HepG2 (cell line): ENCODE measurements around the gene ZNF416. TPM values are rescaled to one million over a fixed set of nuclear protein-coding genes. Genes with fewer than 3 reads are reported as not detected.

Experiments used
- ARID2 ChIP-seq: sonication (generic); formaldehyde crosslinking; IDR thresholded peaks from 2 replicates; pipeline ENCODE4 v1.8.1; 2022; ENCODE audit warnings: mild to moderate bottlenecking, missing genetic modification reagents, borderline replicate concordance
- CBX2 ChIP-seq, 2 experiments: fragments of 200-600 bp in 1 of 2; sonication (generic); formaldehyde crosslinking in 1 of 2; IDR thresholded peaks; 2 replicates each; pipeline versions ENCODE4 v1.7.0 to v1.8.1; 2018 to 2022; ENCODE audit warnings: low read depth in 2 of 2, low read length in 1 of 2, mild to moderate bottlenecking in 1 of 2, missing genetic modification reagents in 1 of 2
- KLF11 ChIP-seq: IDR thresholded peaks from 2 replicates; pipeline ENCODE4 v1.6.1; 2016; ENCODE audit warnings: missing compliant biosample characterization
- ONECUT2 ChIP-seq: sonication (generic); formaldehyde crosslinking; IDR thresholded peaks from 2 replicates; pipeline ENCODE4 v1.4.0; 2020; ENCODE audit warnings: missing genetic modification reagents
- RARG ChIP-seq: sonication (generic); formaldehyde crosslinking; IDR thresholded peaks from 2 replicates; pipeline ENCODE4 v1.4.0; 2020; ENCODE audit warnings: low read depth, mild to moderate bottlenecking, missing genetic modification reagents
- SKI ChIP-seq: fragments of 450-650 bp; IDR thresholded peaks from one replicate; pipeline ENCODE4 v1.6.1; 2018; ENCODE audit warnings: mild to moderate bottlenecking; ENCODE audit not compliant: partially characterized antibody
- SMAD1 ChIP-seq: sonication (generic); formaldehyde crosslinking; IDR thresholded peaks from 2 replicates; pipeline ENCODE4 v1.4.0; 2020; ENCODE audit warnings: missing genetic modification reagents, low read depth, mild to moderate bottlenecking, borderline replicate concordance
- SYNCRIP ChIP-seq: fragments of 200-400 bp; formaldehyde crosslinking; IDR thresholded peaks from 2 replicates; pipeline ENCODE4 v1.6.1; 2018; ENCODE audit warnings: mild to moderate bottlenecking, low read depth, low read length; ENCODE audit not compliant: insufficient read depth
- YEATS2 ChIP-seq: sonication (generic); formaldehyde crosslinking; IDR thresholded peaks from 2 replicates; pipeline ENCODE4 v1.4.0; 2020; ENCODE audit warnings: missing genetic modification reagents, borderline replicate concordance
- ZEB1 ChIP-seq: IDR thresholded peaks from 2 replicates; pipeline ENCODE4 v1.6.1; 2012; ENCODE audit warnings: mild to moderate bottlenecking, low read depth, inconsistent platforms; ENCODE audit not compliant: insufficient replicate concordance
- ZKSCAN8 ChIP-seq: IDR thresholded peaks from 2 replicates; pipeline ENCODE4 v1.6.1; 2016; ENCODE audit warnings: borderline replicate concordance, missing genetic modification reagents, missing compliant biosample characterization
- ZNF180 ChIP-seq: sonication (generic); formaldehyde crosslinking; IDR thresholded peaks from 2 replicates; pipeline ENCODE4 v1.4.0; 2020; ENCODE audit warnings: low read depth, missing genetic modification reagents, borderline replicate concordance
- ZNF782 ChIP-seq: sonication (generic); formaldehyde crosslinking; IDR thresholded peaks from 2 replicates; pipeline ENCODE4 v1.4.0; 2020; ENCODE audit warnings: missing genetic modification reagents, mild to moderate bottlenecking, borderline replicate concordance
- polyA plus RNA-seq, 8 experiments: library from polyadenylated mRNA; depleted of rRNA in 3 of 8; stranded (reverse) in 7 of 8; unstranded in 1 of 8; fragments of >200 nt; fragmentation: Illumina TruSeq in 4 of 8; extraction: Trizol in 4 of 8; gene quantifications; 2 replicates each; pipeline versions ENCODE4 v1.2.1 to v1.2.3, GENCODE V29; 2011 to 2016; ENCODE audit warnings: low read depth in 4 of 8, missing spikeins in 1 of 8, mixed read lengths in 1 of 8; ENCODE audit not compliant: insufficient read depth in 1 of 8
- total RNA-seq, 5 experiments: library from RNA; depleted of rRNA; stranded (reverse); fragments of >200 nt; fragmentation: Illumina TruSeq; extraction: Trizol; gene quantifications; 2 replicates each; pipeline ENCODE4 v1.2.3, GENCODE V29; 2016; ENCODE audit warnings: low read depth in 1 of 5
- TF ChIP-seq, protein P1 (sequence below): sonication (generic); formaldehyde crosslinking; IDR thresholded peaks from 2 replicates; pipeline ENCODE4 v1.8.1; 2023; ENCODE audit warnings: mild to moderate bottlenecking, inconsistent platforms, moderate library complexity, missing genetic modification reagents, borderline replicate concordance
- TF ChIP-seq, protein P2 (sequence below): sonication (generic); formaldehyde crosslinking; IDR thresholded peaks from 2 replicates; pipeline ENCODE4 v1.8.1; 2023; ENCODE audit warnings: mild to moderate bottlenecking, moderate library complexity, missing genetic modification reagents
- TF ChIP-seq, protein P3 (sequence below): sonication (generic); formaldehyde crosslinking; IDR thresholded peaks from 2 replicates; pipeline ENCODE4 v1.4.0; 2020; ENCODE audit warnings: missing genetic modification reagents

Gene ZNF416
- total and polyA plus RNA-seq, 2 of the 13 experiments (the other 11 are each of a cell fraction or from before 2014, with no cell fraction given) = 1.5 to 5.3 TPM

DNA sequence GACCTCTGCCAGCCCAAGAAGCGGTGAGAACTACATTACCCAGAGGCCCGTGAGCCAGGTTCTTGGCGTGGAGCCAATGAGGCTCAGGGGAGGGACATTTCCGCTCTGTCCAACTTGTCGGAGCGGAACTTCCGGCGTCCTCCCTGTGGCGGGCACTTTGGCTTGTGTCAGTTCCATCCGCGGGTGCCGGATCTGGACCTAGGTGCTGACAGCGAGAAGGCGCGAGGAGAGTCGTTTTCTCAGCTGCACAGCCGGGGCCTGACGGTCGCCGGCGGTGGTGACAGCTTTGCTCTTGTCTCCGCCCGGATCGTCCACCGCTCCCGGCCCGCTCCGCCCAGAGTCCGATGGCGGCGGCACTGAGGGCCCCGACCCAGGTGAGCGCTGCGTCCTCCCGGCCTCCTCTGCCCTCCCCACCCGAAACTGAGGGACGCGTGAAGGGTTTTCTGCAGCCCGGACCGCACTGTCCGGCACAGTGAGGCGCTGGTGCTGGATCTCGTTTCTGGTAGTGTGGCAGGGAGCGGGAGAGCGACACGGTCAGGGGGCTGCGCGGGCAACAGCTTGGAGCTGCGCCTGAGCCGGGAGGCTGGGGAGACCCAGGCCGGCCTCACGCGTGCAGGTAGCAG is 21.2 kb upstream of the ZNF416 start, which contains the start of gene ZNF530 (continued):
- TF ChIP-seq, protein P1, sequence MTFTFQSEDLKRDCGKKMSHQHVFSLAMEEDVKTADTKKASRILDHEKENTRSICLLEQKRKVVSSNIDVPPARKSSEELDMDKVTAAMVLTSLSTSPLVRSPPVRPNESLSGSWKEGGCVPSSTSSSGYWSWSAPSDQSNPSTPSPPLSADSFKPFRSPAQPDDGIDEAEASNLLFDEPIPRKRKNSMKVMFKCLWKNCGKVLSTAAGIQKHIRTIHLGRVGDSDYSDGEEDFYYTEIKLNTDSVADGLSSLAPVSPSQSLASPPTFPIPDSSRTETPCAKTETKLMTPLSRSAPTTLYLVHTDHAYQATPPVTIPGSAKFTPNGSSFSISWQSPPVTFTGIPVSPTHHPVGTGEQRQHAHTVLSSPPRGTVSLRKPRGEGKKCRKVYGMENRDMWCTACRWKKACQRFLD = no peak
- TF ChIP-seq ONECUT2 (CRISPR knock-in tag) (no peak), RARG (CRISPR knock-in tag) (no peak), YEATS2 (CRISPR knock-in tag) (peak; percentile 84; the same call in 1 of the 2 replicates), KLF11 (CRISPR knock-in tag) (no peak), CBX2 (IDR thresholded peaks at IDR 0.05; ENCODE audit: low read depth, low read length) (no peak), CBX2 (CRISPR knock-in tag; IDR thresholded peaks at IDR 0.05; ENCODE audit: low read depth) (no peak), ARID2 (CRISPR knock-in tag) (no peak), SMAD1 (CRISPR knock-in tag) (no peak), ZNF782 (no peak), SYNCRIP (no peak), ZNF180 (CRISPR knock-in tag) (no peak), SKI (no peak), ZEB1 (no peak), ZKSCAN8 (CRISPR knock-in tag) (no peak)
- TF ChIP-seq, protein P2, sequence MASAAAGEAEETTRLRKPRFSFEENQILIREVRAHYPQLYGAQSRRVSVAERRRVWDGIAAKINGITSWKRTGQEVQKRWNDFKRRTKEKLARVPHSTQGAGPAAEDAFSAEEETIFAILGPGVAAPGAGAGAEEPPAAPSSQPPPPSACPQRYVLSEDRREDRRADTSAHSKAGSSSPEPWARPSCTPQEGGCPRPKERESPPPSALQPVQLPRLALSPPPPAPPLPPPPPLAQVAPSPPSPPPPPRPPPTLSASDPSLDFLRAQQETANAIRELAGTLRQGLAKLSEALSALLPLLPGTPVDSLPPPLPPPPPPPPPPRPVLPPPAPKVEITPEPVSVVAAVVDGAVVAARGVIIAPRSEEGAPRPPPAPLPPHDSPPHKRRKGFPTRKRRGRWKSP (CRISPR knock-in tag) = 0 out of 2 replicates have a peak, but pooled peaks have one; percentile 67
- TF ChIP-seq, protein P3, sequence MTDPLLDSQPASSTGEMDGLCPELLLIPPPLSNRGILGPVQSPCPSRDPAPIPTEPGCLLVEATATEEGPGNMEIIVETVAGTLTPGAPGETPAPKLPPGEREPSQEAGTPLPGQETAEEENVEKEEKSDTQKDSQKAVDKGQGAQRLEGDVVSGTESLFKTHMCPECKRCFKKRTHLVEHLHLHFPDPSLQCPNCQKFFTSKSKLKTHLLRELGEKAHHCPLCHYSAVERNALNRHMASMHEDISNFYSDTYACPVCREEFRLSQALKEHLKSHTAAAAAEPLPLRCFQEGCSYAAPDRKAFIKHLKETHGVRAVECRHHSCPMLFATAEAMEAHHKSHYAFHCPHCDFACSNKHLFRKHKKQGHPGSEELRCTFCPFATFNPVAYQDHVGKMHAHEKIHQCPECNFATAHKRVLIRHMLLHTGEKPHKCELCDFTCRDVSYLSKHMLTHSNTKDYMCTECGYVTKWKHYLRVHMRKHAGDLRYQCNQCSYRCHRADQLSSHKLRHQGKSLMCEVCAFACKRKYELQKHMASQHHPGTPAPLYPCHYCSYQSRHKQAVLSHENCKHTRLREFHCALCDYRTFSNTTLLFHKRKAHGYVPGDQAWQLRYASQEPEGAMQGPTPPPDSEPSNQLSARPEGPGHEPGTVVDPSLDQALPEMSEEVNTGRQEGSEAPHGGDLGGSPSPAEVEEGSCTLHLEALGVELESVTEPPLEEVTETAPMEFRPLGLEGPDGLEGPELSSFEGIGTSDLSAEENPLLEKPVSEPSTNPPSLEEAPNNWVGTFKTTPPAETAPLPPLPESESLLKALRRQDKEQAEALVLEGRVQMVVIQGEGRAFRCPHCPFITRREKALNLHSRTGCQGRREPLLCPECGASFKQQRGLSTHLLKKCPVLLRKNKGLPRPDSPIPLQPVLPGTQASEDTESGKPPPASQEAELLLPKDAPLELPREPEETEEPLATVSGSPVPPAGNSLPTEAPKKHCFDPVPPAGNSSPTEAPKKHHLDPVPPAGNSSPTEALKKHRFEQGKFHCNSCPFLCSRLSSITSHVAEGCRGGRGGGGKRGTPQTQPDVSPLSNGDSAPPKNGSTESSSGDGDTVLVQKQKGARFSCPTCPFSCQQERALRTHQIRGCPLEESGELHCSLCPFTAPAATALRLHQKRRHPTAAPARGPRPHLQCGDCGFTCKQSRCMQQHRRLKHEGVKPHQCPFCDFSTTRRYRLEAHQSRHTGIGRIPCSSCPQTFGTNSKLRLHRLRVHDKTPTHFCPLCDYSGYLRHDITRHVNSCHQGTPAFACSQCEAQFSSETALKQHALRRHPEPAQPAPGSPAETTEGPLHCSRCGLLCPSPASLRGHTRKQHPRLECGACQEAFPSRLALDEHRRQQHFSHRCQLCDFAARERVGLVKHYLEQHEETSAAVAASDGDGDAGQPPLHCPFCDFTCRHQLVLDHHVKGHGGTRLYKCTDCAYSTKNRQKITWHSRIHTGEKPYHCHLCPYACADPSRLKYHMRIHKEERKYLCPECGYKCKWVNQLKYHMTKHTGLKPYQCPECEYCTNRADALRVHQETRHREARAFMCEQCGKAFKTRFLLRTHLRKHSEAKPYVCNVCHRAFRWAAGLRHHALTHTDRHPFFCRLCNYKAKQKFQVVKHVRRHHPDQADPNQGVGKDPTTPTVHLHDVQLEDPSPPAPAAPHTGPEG (CRISPR knock-in tag) = no peak
- TF ChIP-seq, all 625 proteins: peak for 174
